HL-60 (cell line): ENCODE results near the gene IRF4.

Source experiments
- DNase-seq, 2 experiments: peaks; one replicate each; pipeline ENCODE4 v3.0.0-alpha.2; 2010 to 2020; ENCODE audit warnings: low read depth in 1 of 2, low spot score in 1 of 2
- H3K27ac ChIP-seq: fragments of 250-450 bp; sonication (Bioruptor Pico); replicated peaks from 2 replicates; pipeline ENCODE4 v1.5.1; 2020; ENCODE audit warnings: mild to moderate bottlenecking, moderate library complexity
- H3K27me3 ChIP-seq: fragments of 250-450 bp; sonication (Bioruptor Pico); 2 replicates; pipeline ENCODE4 v1.5.1; 2021; ENCODE audit warnings: mild to moderate bottlenecking, moderate library complexity; ENCODE audit not compliant: insufficient read depth, poor library complexity, severe bottlenecking
- H3K4me3 ChIP-seq: replicated peaks from 2 replicates; pipeline ENCODE4 v1.5.1; 2011; ENCODE audit warnings: mild to moderate bottlenecking, control low read depth, low read length; ENCODE audit not compliant: insufficient read depth
- GABPA ChIP-seq: IDR thresholded peaks from 2 replicates; pipeline ENCODE4 v1.6.1; 2012; ENCODE audit warnings: low read depth
- POLR2AphosphoS5 ChIP-seq: IDR thresholded peaks from 2 replicates; pipeline ENCODE4 v1.6.1; 2012; ENCODE audit warnings: low read depth
- SPI1 ChIP-seq: IDR thresholded peaks from 2 replicates; pipeline ENCODE4 v1.6.1; 2012; ENCODE audit warnings: low read depth, mild to moderate bottlenecking, borderline replicate concordance
- long read RNA-seq: library from polyadenylated mRNA; unstranded; transcript quantifications from one replicate; pipeline ENCODE4 v2.0.0, GENCODE V29; 2020
- TF ChIP-seq, protein P1 (sequence below): IDR thresholded peaks from one replicate; pipeline ENCODE4 v1.5.1; 2011; ENCODE audit warnings: low read length, control low read depth, inconsistent platforms; ENCODE audit not compliant: insufficient read depth
- TF ChIP-seq, protein P2 (sequence below): IDR thresholded peaks from 2 replicates; pipeline ENCODE4 v1.6.1; 2012; ENCODE audit warnings: low read depth; ENCODE audit not compliant: insufficient replicate concordance

Gene IRF4
- long read RNA-seq, result 0 reads

DNA sequence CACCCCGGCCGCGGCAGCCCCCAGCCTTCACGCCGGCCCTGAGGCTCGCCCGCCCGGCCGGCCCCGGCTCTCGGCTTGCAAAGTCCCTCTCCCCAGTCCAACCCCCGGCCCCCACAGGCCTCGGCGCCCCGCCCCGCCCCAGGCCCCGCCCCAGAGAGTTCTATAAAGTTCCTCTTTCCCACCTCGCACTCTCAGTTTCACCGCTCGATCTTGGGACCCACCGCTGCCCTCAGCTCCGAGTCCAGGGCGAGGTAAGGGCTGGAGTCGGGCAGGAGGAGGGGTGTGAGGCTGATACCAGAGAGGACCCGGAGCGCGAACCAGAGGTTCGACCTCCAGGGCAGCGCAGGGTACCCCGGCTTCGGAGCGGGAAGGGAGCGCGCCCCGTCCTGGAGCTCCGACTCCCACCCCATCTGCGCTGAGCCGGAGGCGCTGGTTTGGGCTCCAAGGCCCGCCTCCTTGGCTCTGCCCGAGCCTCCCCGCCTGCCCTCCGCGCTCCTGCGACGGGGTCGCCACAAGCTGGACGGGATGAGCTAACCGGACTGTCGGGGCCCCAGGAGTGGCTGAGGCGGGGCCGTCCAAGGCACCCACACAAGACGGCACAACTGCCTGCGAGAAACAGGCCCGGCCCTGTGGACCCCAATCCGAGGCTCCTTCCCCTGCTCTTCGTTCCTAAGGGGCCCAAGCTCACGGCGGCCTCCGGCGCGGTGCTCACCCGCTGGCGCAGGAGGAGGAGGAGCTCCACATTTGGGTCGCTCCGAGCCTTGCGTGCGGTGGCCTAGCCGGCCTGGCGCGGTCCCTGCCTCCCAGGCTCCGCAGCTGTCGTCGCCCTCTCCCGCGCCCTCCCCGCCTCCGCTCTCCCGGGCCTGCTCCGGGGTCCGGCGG, at the start of gene IRF4:
Gene IRF4 (plus strand): TSS at position 194 of the 882 bp plus-strand sequence. CDS start 1,401 bp downstream, outside the sequence.
- DNase-seq, result no peak
- TF ChIP-seq, protein P1, sequence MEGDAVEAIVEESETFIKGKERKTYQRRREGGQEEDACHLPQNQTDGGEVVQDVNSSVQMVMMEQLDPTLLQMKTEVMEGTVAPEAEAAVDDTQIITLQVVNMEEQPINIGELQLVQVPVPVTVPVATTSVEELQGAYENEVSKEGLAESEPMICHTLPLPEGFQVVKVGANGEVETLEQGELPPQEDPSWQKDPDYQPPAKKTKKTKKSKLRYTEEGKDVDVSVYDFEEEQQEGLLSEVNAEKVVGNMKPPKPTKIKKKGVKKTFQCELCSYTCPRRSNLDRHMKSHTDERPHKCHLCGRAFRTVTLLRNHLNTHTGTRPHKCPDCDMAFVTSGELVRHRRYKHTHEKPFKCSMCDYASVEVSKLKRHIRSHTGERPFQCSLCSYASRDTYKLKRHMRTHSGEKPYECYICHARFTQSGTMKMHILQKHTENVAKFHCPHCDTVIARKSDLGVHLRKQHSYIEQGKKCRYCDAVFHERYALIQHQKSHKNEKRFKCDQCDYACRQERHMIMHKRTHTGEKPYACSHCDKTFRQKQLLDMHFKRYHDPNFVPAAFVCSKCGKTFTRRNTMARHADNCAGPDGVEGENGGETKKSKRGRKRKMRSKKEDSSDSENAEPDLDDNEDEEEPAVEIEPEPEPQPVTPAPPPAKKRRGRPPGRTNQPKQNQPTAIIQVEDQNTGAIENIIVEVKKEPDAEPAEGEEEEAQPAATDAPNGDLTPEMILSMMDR, result no peak
- TF ChIP-seq, protein P2, sequence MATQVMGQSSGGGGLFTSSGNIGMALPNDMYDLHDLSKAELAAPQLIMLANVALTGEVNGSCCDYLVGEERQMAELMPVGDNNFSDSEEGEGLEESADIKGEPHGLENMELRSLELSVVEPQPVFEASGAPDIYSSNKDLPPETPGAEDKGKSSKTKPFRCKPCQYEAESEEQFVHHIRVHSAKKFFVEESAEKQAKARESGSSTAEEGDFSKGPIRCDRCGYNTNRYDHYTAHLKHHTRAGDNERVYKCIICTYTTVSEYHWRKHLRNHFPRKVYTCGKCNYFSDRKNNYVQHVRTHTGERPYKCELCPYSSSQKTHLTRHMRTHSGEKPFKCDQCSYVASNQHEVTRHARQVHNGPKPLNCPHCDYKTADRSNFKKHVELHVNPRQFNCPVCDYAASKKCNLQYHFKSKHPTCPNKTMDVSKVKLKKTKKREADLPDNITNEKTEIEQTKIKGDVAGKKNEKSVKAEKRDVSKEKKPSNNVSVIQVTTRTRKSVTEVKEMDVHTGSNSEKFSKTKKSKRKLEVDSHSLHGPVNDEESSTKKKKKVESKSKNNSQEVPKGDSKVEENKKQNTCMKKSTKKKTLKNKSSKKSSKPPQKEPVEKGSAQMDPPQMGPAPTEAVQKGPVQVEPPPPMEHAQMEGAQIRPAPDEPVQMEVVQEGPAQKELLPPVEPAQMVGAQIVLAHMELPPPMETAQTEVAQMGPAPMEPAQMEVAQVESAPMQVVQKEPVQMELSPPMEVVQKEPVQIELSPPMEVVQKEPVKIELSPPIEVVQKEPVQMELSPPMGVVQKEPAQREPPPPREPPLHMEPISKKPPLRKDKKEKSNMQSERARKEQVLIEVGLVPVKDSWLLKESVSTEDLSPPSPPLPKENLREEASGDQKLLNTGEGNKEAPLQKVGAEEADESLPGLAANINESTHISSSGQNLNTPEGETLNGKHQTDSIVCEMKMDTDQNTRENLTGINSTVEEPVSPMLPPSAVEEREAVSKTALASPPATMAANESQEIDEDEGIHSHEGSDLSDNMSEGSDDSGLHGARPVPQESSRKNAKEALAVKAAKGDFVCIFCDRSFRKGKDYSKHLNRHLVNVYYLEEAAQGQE, result no peak
- no peak for TF ChIP-seq SPI1
- TF ChIP-seq POLR2AphosphoS5, result no peak
- no peak for TF ChIP-seq GABPA
- H3K4me3 ChIP-seq, result no peak within 1 kb of the TSS
- no peak within 1 kb of the TSS for H3K27ac ChIP-seq
- peaks cover 67% of the 10 kb centered on the region for H3K27me3 ChIP-seq

DNA sequence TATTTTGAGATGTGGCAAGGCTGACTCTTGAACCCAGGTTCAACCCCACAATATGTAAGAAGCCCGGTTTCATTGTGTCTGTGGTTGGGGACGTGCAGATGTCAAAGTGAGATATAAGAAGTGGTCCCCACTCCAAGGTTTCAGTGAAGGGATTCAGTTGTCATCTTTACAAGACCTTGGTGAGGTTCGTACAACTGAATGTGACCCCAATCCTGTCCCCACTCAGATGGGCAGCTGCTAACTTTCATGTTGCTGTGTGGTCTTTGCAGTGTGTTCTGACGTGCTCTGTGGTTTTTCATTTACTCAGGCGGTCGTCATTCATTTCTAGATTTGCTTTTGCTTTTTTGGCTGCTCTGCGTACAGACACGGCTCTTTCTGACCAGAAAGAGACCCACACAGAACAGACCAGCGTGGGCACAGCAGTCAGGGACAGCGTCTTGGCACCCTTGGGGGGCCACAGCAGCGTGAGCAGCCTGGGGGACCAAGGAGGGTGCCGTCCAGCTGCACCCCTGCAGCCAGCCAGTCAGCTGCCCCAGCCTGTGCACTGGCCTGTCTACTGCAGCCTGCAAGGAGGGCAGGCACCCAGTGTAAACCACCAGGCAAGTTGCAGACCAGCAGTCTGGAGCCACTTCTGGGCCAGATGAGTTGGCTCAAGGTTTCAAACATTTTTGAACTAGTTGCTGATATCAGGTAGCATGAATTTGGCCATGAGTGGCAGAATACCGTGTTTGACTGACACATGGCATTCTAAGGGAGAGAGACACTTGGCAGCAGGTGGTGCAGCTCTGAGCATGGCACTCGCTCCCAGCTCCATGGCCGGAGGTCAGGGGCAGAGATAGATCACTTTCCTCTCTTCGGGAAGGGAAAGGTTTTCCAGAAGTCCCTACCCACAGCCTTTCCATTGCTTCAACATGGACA, 49.4 kb upstream of the IRF4 start:
- no peak overlapping the region for H3K27ac ChIP-seq
- DNase-seq, result no peak
- TF ChIP-seq, protein P1, result no peak
- TF ChIP-seq, protein P2, result no peak
- no peak for TF ChIP-seq GABPA
- TF ChIP-seq SPI1, result no peak
- TF ChIP-seq POLR2AphosphoS5, result no peak
- H3K27me3 ChIP-seq, result no peaks in the 10 kb centered on the region
- no peak overlapping the region for H3K4me3 ChIP-seq

DNA sequence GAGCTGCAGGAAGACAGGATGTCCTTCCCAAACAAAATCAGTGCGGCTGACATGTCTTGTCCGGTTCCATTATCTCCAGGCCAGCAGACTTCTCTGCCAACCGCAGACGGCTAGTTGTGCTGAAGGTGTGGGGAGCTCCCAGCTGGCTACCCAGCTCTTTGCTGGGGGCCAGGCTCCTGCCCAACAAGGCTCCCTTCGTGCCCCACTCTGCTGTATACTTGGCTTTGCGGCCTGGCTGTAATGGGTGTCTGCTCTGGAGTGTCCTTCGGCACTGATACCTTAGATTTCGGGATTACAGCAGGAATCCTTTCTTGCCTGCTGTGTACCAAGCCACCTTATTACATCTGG, 48.7 kb upstream of the IRF4 start:
- no peak for DNase-seq
- Histone ChIP-seq H3K27ac (no peak overlapping the region), H3K27me3 (no peaks in the 10 kb centered on the region), H3K4me3 (no peak overlapping the region)
- TF ChIP-seq POLR2AphosphoS5, result no peak
- TF ChIP-seq, protein P2, result no peak
- no peak for TF ChIP-seq SPI1
- TF ChIP-seq GABPA, result no peak
- TF ChIP-seq, protein P1, result no peak
